WTC11 (cell line): ENCODE results near the gene ANKS6.

Experiments
- ETV6 ChIP-seq: sonication (generic); formaldehyde crosslinking; IDR thresholded peaks from 2 replicates; pipeline ENCODE4 v1.8.1; 2022; ENCODE audit warnings: mild to moderate bottlenecking, missing genetic modification reagents
- MAX ChIP-seq: sonication (generic); formaldehyde crosslinking; IDR thresholded peaks from 2 replicates; pipeline ENCODE4 v1.8.0; 2022; ENCODE audit warnings: mild to moderate bottlenecking, missing genetic modification reagents
- ZNF317 ChIP-seq: sonication (generic); formaldehyde crosslinking; IDR thresholded peaks from 2 replicates; pipeline ENCODE4 v1.8.1; 2023; ENCODE audit warnings: low read depth, mild to moderate bottlenecking, moderate library complexity, missing genetic modification reagents, borderline replicate concordance
- TF ChIP-seq, protein P1 (sequence below): sonication (generic); formaldehyde crosslinking; IDR thresholded peaks from 2 replicates; pipeline ENCODE4 v1.8.1; 2022; ENCODE audit warnings: low read depth, mild to moderate bottlenecking, moderate library complexity, missing genetic modification reagents, borderline replicate concordance
- TF ChIP-seq, protein P2 (sequence below): fragments of 200-600 bp; IDR thresholded peaks from 2 replicates; pipeline ENCODE4 v1.8.0; 2022; ENCODE audit warnings: antibody characterized with exemption

- TF ChIP-seq MAX (CRISPR knock-in tag), result no peak
- TF ChIP-seq, protein P1, sequence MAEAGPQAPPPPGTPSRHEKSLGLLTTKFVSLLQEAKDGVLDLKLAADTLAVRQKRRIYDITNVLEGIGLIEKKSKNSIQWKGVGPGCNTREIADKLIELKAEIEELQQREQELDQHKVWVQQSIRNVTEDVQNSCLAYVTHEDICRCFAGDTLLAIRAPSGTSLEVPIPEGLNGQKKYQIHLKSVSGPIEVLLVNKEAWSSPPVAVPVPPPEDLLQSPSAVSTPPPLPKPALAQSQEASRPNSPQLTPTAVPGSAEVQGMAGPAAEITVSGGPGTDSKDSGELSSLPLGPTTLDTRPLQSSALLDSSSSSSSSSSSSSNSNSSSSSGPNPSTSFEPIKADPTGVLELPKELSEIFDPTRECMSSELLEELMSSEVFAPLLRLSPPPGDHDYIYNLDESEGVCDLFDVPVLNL (CRISPR knock-in tag), result no peak
- TF ChIP-seq, protein P2, sequence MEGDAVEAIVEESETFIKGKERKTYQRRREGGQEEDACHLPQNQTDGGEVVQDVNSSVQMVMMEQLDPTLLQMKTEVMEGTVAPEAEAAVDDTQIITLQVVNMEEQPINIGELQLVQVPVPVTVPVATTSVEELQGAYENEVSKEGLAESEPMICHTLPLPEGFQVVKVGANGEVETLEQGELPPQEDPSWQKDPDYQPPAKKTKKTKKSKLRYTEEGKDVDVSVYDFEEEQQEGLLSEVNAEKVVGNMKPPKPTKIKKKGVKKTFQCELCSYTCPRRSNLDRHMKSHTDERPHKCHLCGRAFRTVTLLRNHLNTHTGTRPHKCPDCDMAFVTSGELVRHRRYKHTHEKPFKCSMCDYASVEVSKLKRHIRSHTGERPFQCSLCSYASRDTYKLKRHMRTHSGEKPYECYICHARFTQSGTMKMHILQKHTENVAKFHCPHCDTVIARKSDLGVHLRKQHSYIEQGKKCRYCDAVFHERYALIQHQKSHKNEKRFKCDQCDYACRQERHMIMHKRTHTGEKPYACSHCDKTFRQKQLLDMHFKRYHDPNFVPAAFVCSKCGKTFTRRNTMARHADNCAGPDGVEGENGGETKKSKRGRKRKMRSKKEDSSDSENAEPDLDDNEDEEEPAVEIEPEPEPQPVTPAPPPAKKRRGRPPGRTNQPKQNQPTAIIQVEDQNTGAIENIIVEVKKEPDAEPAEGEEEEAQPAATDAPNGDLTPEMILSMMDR, result no peak
- no peak for TF ChIP-seq ETV6 (CRISPR knock-in tag)
- no peak for TF ChIP-seq ZNF317
Measured at GRCh38 chr9:98688710-98689495, 107.5 kb downstream of the ANKS6 start.
